HepG2 (cell line): ENCODE data around the gene POLA2.

ENCODE experiments used
- CTCF ChIP-seq: sonication (generic); formaldehyde crosslinking; IDR thresholded peaks from 2 replicates; pipeline ENCODE4 v1.5.0; 2020; ENCODE audit warnings: mild to moderate bottlenecking, missing genetic modification reagents, moderate library complexity
- GABPB1 ChIP-seq: IDR thresholded peaks from 2 replicates; pipeline ENCODE4 v1.6.1; 2016; ENCODE audit warnings: mild to moderate bottlenecking, missing genetic modification reagents, moderate library complexity, missing compliant biosample characterization
- PBX3 ChIP-seq: sonication (generic); formaldehyde crosslinking; IDR thresholded peaks from 2 replicates; pipeline ENCODE4 v1.8.1; 2023; ENCODE audit warnings: missing genetic modification reagents, inconsistent platforms, borderline replicate concordance
- POLR2A ChIP-seq, 2 experiments: IDR thresholded peaks; 2 replicates each; pipeline ENCODE4 v1.6.1; 2011; ENCODE audit warnings: low read depth in 2 of 2, low read length in 2 of 2, mild to moderate bottlenecking in 1 of 2, moderate library complexity in 1 of 2; ENCODE audit not compliant: insufficient read depth in 1 of 2
- REST ChIP-seq, 2 experiments: IDR thresholded peaks; 2 replicates each; pipeline ENCODE4 v1.6.1; 2011 to 2012; ENCODE audit warnings: low read length in 2 of 2, borderline replicate concordance in 1 of 2, low read depth in 1 of 2, mild to moderate bottlenecking in 1 of 2, moderate library complexity in 1 of 2
- ZBTB42 ChIP-seq: sonication (generic); formaldehyde crosslinking; IDR thresholded peaks from 2 replicates; pipeline ENCODE4 v1.5.0; 2020; ENCODE audit warnings: mild to moderate bottlenecking, missing genetic modification reagents
- ZNF547 ChIP-seq: sonication (generic); formaldehyde crosslinking; IDR thresholded peaks from 2 replicates; pipeline ENCODE4 v1.5.1; 2020; ENCODE audit warnings: mild to moderate bottlenecking, missing genetic modification reagents
- ZNF75D ChIP-seq: sonication (generic); formaldehyde crosslinking; IDR thresholded peaks from 2 replicates; pipeline ENCODE4 v1.8.1; 2023; ENCODE audit warnings: missing genetic modification reagents, mild to moderate bottlenecking, borderline replicate concordance
- ZUFSP ChIP-seq: sonication (generic); formaldehyde crosslinking; IDR thresholded peaks from 2 replicates; pipeline ENCODE4 v1.9.0; 2021; ENCODE audit warnings: missing genetic modification reagents, mild to moderate bottlenecking, borderline replicate concordance

GRCh38 chr11:65334696-65335295 lies 73.0 kb downstream of the POLA2 start:
- TF ChIP-seq ZNF547 (CRISPR knock-in tag) (no peak), CTCF (CRISPR knock-in tag) (no peak), GABPB1 (no peak), REST (IDR thresholded peaks at IDR 0.05; ENCODE audit: borderline replicate concordance in 1 of 2, low read depth in 1 of 2, low read length in 2 of 2) (no peak), ZNF75D (CRISPR knock-in tag) (no peak), POLR2A (IDR thresholded peaks at IDR 0.05; ENCODE audit: insufficient read depth in 1 of 2, low read depth in 2 of 2, low read length in 2 of 2) (no peak), ZBTB42 (CRISPR knock-in tag) (no peak), PBX3 (no peak), ZUFSP (CRISPR knock-in tag) (no peak)
